WTC11 (cell line): Measurements from ENCODE around the gene CXCR3. TPM values are rescaled to one million over a fixed set of nuclear protein-coding genes. Genes with fewer than 3 reads are reported as not detected.

ENCODE experiments used
- ATAC-seq: fragments of 200-7000 bp; cut with Tn5 transposase; 2 replicates; pipeline ENCODE4 v1.10.0; 2021; ENCODE audit warnings: mild to moderate bottlenecking, moderate library complexity
- CTCF ChIA-PET: fragments of 300-600 bp; sonication (Branson Sonifier 250); formaldehyde crosslinking; loops from one replicate; lab custom pipeline; 2021; ENCODE audit warnings: antibody characterized with exemption; lab: Charles Lee
- POLR2A ChIA-PET: fragments of 350-600 bp; sonication (Branson Sonifier 250); formaldehyde crosslinking; loops from one replicate; lab custom pipeline; 2021; ENCODE audit warnings: antibody characterized with exemption; lab: Charles Lee
- DNase-seq: peaks from one replicate; pipeline ENCODE4 v3.0.0; 2021; ENCODE audit warnings: low spot score
- H3K27ac Mint-ChIP-seq: 2 replicates; pipeline ENCODE4 v1.8.0; 2021; ENCODE audit warnings: mixed read lengths
- H3K27me3 Mint-ChIP-seq: 2 replicates; pipeline ENCODE4 v1.8.0; 2021; ENCODE audit warnings: low read depth, mild to moderate bottlenecking, moderate library complexity, mixed read lengths
- H3K36me3 Mint-ChIP-seq: 2 replicates; pipeline ENCODE4 v1.8.0; 2021; ENCODE audit warnings: mixed read lengths
- H3K4me1 Mint-ChIP-seq: 2 replicates; pipeline ENCODE4 v1.8.0; 2022; ENCODE audit warnings: mixed read lengths
- H3K4me3 Mint-ChIP-seq: 2 replicates; pipeline ENCODE4 v1.8.0; 2021; ENCODE audit warnings: mild to moderate bottlenecking, moderate library complexity, mixed read lengths
- H3K9me3 Mint-ChIP-seq: 2 replicates; pipeline ENCODE4 v1.8.0; 2021; ENCODE audit warnings: mixed read lengths
- CREM ChIP-seq: sonication (generic); formaldehyde crosslinking; IDR thresholded peaks from 2 replicates; pipeline ENCODE4 v1.8.1; 2022; ENCODE audit warnings: mild to moderate bottlenecking, missing genetic modification reagents, moderate library complexity
- E2F1 ChIP-seq: sonication (generic); formaldehyde crosslinking; IDR thresholded peaks from 2 replicates; pipeline ENCODE4 v1.8.0; 2022; ENCODE audit warnings: mild to moderate bottlenecking, missing genetic modification reagents
- EMX1 ChIP-seq: fragments of 250-450 bp; sonication (Bioruptor Pico); IDR thresholded peaks from 2 replicates; pipeline ENCODE4 v1.8.0; 2021; ENCODE audit warnings: mild to moderate bottlenecking
- FOXJ3 ChIP-seq: sonication (generic); formaldehyde crosslinking; IDR thresholded peaks from 2 replicates; pipeline ENCODE4 v1.9.0; 2021; ENCODE audit warnings: missing genetic modification reagents, mild to moderate bottlenecking, borderline replicate concordance
- FOXP1 ChIP-seq: sonication (generic); formaldehyde crosslinking; IDR thresholded peaks from 2 replicates; pipeline ENCODE4 v1.8.0; 2022; ENCODE audit warnings: missing genetic modification reagents, mild to moderate bottlenecking, moderate library complexity, borderline replicate concordance
- GABPB1 ChIP-seq: sonication (generic); formaldehyde crosslinking; IDR thresholded peaks from 2 replicates; pipeline ENCODE4 v1.8.1; 2023; ENCODE audit warnings: mild to moderate bottlenecking, missing genetic modification reagents
- IRF2 ChIP-seq: sonication (generic); formaldehyde crosslinking; IDR thresholded peaks from 2 replicates; pipeline ENCODE4 v1.8.0; 2022; ENCODE audit warnings: low read depth, missing genetic modification reagents, borderline replicate concordance
- NFATC4 ChIP-seq: fragments of 250-450 bp; sonication (Bioruptor Pico); IDR thresholded peaks from 2 replicates; pipeline ENCODE4 v1.9.0; 2021; ENCODE audit warnings: mild to moderate bottlenecking
- NFYB ChIP-seq: sonication (generic); formaldehyde crosslinking; conservative IDR thresholded peaks from 2 replicates; pipeline ENCODE4 v1.8.0; 2022; ENCODE audit warnings: low read depth, missing genetic modification reagents
- NR3C1 ChIP-seq: sonication (generic); formaldehyde crosslinking; conservative IDR thresholded peaks from 2 replicates; pipeline ENCODE4 v1.8.1; 2023; ENCODE audit warnings: low read depth, mild to moderate bottlenecking, missing genetic modification reagents
- OVOL2 ChIP-seq: fragments of 250-450 bp; sonication (Bioruptor Pico); IDR thresholded peaks from 2 replicates; pipeline ENCODE4 v1.9.0; 2021; ENCODE audit warnings: mild to moderate bottlenecking, borderline replicate concordance
- SP1 ChIP-seq: sonication (generic); formaldehyde crosslinking; conservative IDR thresholded peaks from 2 replicates; pipeline ENCODE4 v1.8.1; 2022; ENCODE audit warnings: missing genetic modification reagents
- ZNF121 ChIP-seq: sonication (generic); formaldehyde crosslinking; IDR thresholded peaks from 2 replicates; pipeline ENCODE4 v1.8.0; 2023; ENCODE audit warnings: missing genetic modification reagents
- ZNF512 ChIP-seq: sonication (generic); formaldehyde crosslinking; IDR thresholded peaks from 2 replicates; pipeline ENCODE4 v1.8.1; 2022; ENCODE audit warnings: missing genetic modification reagents, borderline replicate concordance
- total RNA-seq: library from RNA; stranded (reverse); gene quantifications from 3 replicates; pipeline ENCODE4 v1.2.3, GENCODE V29; 2021
- TF ChIP-seq, protein P1 (sequence below): fragments of 250-450 bp; sonication (Bioruptor Pico); IDR thresholded peaks from 2 replicates; pipeline ENCODE4 v1.9.0; 2021; ENCODE audit warnings: mild to moderate bottlenecking, borderline replicate concordance
- TF ChIP-seq, protein P2 (sequence below): sonication (generic); formaldehyde crosslinking; IDR thresholded peaks from 2 replicates; pipeline ENCODE4 v1.8.1; 2023; ENCODE audit warnings: mild to moderate bottlenecking, missing genetic modification reagents

The CXCR3 gene
- total RNA-seq, 1 experiment from 2014 or later: 0.11 TPM

DNA sequence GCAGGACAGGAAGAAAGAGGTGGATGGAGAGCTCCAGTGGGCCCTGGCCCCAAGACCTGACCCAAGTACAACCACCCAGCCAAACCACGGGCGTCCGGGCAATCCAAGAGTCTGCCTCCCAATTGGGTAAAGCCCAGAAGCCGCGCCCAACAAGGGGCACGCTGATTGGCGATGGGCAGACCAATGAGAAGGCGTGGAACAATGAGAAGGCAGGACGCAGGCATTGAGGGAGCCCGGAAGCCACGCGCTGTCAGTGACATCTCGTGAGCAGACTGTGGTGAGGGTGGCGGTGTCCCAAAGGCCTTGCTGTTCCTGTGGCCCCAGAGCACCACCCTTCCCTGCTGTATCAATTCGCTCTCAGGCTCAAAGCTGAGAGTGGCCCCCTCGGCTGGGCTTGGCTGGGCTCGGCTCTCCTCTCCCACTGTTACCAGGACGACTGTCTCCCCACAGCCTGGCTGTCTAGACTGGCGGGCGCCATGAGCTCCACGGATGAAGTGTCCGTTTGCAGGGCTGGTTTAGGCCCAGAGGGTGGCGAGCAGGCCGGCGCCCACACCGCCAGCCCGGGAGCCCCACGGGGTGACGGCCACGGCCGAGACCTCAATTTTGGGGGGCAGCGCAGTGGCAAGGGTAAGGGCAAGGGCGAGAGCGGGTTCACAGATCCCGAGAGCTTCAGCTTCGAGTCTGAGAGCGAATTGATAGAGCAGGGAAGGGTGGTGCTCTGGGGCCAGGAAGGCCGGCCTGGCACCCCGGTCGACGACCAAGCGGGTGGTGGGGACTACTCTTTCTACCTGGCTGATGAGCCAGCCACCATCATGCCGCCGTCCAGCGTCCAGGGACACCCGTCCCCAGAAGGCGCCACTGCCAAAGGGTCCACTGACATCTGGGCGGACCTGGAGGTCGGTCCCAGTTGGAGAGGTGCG, 49.3 kb upstream of the CXCR3 start, which contains the start of gene LOC101059915:
LOC101059915 (plus strand) TSS at position 219 of the 920 bp plus-strand sequence.
- Mint-ChIP-seq H3K9me3 (no peaks in the 10 kb centered on the region), H3K4me3 (no peak within 1 kb of the TSS), H3K36me3 (no peaks in the 10 kb centered on the region), H3K27me3 (no peaks in the 10 kb centered on the region), H3K27ac (no peak within 1 kb of the TSS), H3K4me1 (no peaks in the 10 kb centered on the region)
- POLR2A ChIA-PET: no interaction called here
- no peak for ATAC-seq
- CTCF ChIA-PET: interaction anchor here (1.0 kb wide), 1 partner anchor 45 kb away, joined by 3 read pairs; no protein-coding TSS in a partner anchor
- DNase-seq: no peak
- TF ChIP-seq FOXJ3 (CRISPR knock-in tag) (no peak), SP1 (no peak), OVOL2 (CRISPR knock-in tag) (no peak)

DNA sequence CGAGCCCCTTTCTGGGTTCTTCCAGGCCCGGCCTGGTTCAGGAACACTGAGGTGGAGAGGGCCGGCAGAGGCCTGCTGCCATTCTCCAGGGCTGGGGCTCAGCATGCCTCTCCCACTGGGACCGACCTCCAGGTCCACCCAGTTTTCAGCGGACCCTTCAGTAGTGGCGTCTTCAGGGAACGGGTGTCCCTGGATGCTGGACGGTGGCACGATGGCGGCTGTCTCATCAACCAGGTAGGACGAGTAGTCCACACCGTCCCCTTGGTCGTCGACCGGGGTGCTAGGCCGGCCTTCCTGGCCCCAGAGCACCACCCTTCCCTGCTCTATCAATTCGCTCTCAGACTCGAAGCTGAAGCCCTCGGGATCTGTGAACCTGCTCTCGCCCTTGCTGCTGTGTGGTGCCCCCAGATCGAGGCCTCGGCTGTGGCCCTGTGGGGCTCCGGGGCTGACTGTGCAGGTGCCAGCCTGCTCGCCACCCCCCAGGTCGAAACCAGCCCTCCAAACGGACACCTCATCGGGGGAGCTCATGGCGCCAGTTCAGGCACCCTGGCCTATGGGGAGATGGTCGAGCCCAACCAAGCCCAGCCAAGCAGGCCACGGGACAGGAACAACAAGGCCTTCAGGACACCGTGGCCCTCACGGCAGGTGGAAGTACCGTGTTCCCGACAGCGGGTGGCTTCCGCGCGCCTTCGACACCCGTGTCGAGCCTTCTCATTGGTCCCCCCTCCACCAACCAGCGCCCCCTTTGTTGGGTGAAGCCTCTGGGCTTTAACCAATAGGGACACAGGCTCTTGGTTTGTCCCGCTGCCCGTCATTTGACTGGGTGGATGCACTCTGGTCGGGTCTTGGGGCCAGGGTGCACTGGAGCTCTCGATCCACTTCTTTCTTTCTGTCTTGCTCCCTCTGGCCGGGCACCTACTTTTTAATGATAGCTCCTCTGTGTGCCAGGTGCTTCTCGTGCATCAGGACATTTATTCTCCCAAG, 48.2 kb upstream of the CXCR3 start:
- POLR2A ChIA-PET: no interaction called here
- H3K27me3 Mint-ChIP-seq: no peaks in the 10 kb centered on the region; the same call in 1 of the 2 replicates
- no peak overlapping the region for H3K27ac Mint-ChIP-seq
- ATAC-seq: no peak
- H3K36me3 Mint-ChIP-seq: no peaks in the 10 kb centered on the region
- DNase-seq: no peak
- H3K9me3 Mint-ChIP-seq: no peaks in the 10 kb centered on the region
- TF ChIP-seq NFATC4 (CRISPR knock-in tag): no peak
- TF ChIP-seq, protein P1, sequence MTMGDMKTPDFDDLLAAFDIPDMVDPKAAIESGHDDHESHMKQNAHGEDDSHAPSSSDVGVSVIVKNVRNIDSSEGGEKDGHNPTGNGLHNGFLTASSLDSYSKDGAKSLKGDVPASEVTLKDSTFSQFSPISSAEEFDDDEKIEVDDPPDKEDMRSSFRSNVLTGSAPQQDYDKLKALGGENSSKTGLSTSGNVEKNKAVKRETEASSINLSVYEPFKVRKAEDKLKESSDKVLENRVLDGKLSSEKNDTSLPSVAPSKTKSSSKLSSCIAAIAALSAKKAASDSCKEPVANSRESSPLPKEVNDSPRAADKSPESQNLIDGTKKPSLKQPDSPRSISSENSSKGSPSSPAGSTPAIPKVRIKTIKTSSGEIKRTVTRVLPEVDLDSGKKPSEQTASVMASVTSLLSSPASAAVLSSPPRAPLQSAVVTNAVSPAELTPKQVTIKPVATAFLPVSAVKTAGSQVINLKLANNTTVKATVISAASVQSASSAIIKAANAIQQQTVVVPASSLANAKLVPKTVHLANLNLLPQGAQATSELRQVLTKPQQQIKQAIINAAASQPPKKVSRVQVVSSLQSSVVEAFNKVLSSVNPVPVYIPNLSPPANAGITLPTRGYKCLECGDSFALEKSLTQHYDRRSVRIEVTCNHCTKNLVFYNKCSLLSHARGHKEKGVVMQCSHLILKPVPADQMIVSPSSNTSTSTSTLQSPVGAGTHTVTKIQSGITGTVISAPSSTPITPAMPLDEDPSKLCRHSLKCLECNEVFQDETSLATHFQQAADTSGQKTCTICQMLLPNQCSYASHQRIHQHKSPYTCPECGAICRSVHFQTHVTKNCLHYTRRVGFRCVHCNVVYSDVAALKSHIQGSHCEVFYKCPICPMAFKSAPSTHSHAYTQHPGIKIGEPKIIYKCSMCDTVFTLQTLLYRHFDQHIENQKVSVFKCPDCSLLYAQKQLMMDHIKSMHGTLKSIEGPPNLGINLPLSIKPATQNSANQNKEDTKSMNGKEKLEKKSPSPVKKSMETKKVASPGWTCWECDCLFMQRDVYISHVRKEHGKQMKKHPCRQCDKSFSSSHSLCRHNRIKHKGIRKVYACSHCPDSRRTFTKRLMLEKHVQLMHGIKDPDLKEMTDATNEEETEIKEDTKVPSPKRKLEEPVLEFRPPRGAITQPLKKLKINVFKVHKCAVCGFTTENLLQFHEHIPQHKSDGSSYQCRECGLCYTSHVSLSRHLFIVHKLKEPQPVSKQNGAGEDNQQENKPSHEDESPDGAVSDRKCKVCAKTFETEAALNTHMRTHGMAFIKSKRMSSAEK (CRISPR knock-in tag): no peak
- TF ChIP-seq NFYB: 0 out of 2 replicates have a peak, but pooled peaks have one; percentile 22
- no peak for TF ChIP-seq ZNF121 (CRISPR knock-in tag)
- TF ChIP-seq, protein P2, sequence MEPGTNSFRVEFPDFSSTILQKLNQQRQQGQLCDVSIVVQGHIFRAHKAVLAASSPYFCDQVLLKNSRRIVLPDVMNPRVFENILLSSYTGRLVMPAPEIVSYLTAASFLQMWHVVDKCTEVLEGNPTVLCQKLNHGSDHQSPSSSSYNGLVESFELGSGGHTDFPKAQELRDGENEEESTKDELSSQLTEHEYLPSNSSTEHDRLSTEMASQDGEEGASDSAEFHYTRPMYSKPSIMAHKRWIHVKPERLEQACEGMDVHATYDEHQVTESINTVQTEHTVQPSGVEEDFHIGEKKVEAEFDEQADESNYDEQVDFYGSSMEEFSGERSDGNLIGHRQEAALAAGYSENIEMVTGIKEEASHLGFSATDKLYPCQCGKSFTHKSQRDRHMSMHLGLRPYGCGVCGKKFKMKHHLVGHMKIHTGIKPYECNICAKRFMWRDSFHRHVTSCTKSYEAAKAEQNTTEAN (CRISPR knock-in tag): no peak
- no peak for TF ChIP-seq CREM
- no peak for TF ChIP-seq GABPB1
- TF ChIP-seq, all 79 proteins: peak for 1
- Mint-ChIP-seq H3K4me3 (no peak overlapping the region), H3K4me1 (no peaks in the 10 kb centered on the region)
- CTCF ChIA-PET: no interaction called here

GRCh38 chrX:71665747-71666146, 47.4 kb upstream of the CXCR3 start:
- Mint-ChIP-seq H3K9me3 (no peaks in the 10 kb centered on the region), H3K27me3 (no peaks in the 10 kb centered on the region; the same call in 1 of the 2 replicates), H3K4me3 (no peak overlapping the region), H3K27ac (no peak overlapping the region), H3K4me1 (no peaks in the 10 kb centered on the region), H3K36me3 (no peaks in the 10 kb centered on the region)
- no peak for DNase-seq
- CTCF ChIA-PET: no interaction called here
- TF ChIP-seq EMX1 (CRISPR knock-in tag): no peak
- no peak for TF ChIP-seq FOXP1 (CRISPR knock-in tag)
- TF ChIP-seq NR3C1 (CRISPR knock-in tag): no peak
- no peak for TF ChIP-seq ZNF512
- TF ChIP-seq E2F1 (CRISPR knock-in tag): no peak
- TF ChIP-seq IRF2: no peak
- no peak for TF ChIP-seq CREM
- TF ChIP-seq, all 79 proteins: peak for 0
- POLR2A ChIA-PET: no interaction called here
- no peak for ATAC-seq
